Adrenal gland (tissue), 5 donors: Measurements from ENCODE around the gene ZNF593OS.

Source experiments
- POLR2A ChIP-seq, 2 donors: fragments of 450-650 bp; IDR thresholded peaks; one replicate each; pipeline ENCODE4 v1.6.1; 2017; ENCODE audit warnings: antibody characterized with exemption in 2 of 2, mild to moderate bottlenecking in 2 of 2, moderate library complexity in 1 of 2
- TF ChIP-seq, protein P1 (sequence below), 6 experiments: fragments of 450-650 bp in 4 of 6; fragments of 200-600 bp in 2 of 6; sonication (generic) in 1 of 6; IDR thresholded peaks; 1 replicate in 5 of 6; 2 replicates in 1 of 6; pipeline versions ENCODE4 v1.5.1 to v1.8.0; 2016 to 2021; ENCODE audit warnings: antibody characterized with exemption in 6 of 6, mild to moderate bottlenecking in 2 of 6, moderate library complexity in 1 of 6
- donor health status: DM: no; HTN: no; CAD: no.

- TF ChIP-seq, protein P1, sequence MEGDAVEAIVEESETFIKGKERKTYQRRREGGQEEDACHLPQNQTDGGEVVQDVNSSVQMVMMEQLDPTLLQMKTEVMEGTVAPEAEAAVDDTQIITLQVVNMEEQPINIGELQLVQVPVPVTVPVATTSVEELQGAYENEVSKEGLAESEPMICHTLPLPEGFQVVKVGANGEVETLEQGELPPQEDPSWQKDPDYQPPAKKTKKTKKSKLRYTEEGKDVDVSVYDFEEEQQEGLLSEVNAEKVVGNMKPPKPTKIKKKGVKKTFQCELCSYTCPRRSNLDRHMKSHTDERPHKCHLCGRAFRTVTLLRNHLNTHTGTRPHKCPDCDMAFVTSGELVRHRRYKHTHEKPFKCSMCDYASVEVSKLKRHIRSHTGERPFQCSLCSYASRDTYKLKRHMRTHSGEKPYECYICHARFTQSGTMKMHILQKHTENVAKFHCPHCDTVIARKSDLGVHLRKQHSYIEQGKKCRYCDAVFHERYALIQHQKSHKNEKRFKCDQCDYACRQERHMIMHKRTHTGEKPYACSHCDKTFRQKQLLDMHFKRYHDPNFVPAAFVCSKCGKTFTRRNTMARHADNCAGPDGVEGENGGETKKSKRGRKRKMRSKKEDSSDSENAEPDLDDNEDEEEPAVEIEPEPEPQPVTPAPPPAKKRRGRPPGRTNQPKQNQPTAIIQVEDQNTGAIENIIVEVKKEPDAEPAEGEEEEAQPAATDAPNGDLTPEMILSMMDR (IDR thresholded peaks at IDR 0.05): no peak
- no peak for TF ChIP-seq POLR2A (IDR thresholded peaks at IDR 0.05)
Measured at GRCh38 chr1:26191739-26192138, 20.1 kb upstream of the ZNF593OS start.
